Measurements from ENCODE around the gene ACTR2. TPM values are rescaled to one million over a fixed set of nuclear protein-coding genes. Genes with fewer than 3 reads are reported as not detected.

ACTR2 gene
- total RNA-seq, 1 experiment from 2014 or later: 347 TPM

Other genes with a start within 250 kb of the ACTR2 start
- 12.9 TPM for gene SLC1A4, start 238.4 kb upstream of the ACTR2 start, total RNA-seq (2021; ENCODE audit: unreplicated experiment)
- 13.3 TPM for gene CEP68, start 171.4 kb upstream of the ACTR2 start, total RNA-seq (2021; ENCODE audit: unreplicated experiment)
- 128 TPM for gene RAB1A, start 97.7 kb upstream of the ACTR2 start, total RNA-seq (2021; ENCODE audit: unreplicated experiment)
- 60.1 TPM for gene SPRED2, start 204.8 kb downstream of the ACTR2 start, total RNA-seq (2021; ENCODE audit: unreplicated experiment)